Dermis microvascular lymphatic vessel endothelial cell (primary cell): ENCODE results near the gene DOCK8. TPM values are rescaled to one million over a fixed set of nuclear protein-coding genes. Genes with fewer than 3 reads are reported as not detected.
"Not testable (repeated sequence)": the region's sequence is repeated elsewhere in the genome, so short reads cannot be mapped to it uniquely, and the experiment has no call there.

Experiments used
- DNase-seq, 2 donors: peaks; one replicate each; pipeline versions ENCODE4 v3.0.0 to v3.0.0-alpha.2; 2010; ENCODE audit warnings: low read depth in 2 of 2
- total RNA-seq: library from RNA; depleted of rRNA; stranded (reverse); fragments of >200 nt; gene quantifications from 2 replicates; pipeline ENCODE4 v1.2.1, GENCODE V29; 2014

The DOCK8 gene
- total RNA-seq, 1 donor from 2014 or later: 4.4 TPM

DNA sequence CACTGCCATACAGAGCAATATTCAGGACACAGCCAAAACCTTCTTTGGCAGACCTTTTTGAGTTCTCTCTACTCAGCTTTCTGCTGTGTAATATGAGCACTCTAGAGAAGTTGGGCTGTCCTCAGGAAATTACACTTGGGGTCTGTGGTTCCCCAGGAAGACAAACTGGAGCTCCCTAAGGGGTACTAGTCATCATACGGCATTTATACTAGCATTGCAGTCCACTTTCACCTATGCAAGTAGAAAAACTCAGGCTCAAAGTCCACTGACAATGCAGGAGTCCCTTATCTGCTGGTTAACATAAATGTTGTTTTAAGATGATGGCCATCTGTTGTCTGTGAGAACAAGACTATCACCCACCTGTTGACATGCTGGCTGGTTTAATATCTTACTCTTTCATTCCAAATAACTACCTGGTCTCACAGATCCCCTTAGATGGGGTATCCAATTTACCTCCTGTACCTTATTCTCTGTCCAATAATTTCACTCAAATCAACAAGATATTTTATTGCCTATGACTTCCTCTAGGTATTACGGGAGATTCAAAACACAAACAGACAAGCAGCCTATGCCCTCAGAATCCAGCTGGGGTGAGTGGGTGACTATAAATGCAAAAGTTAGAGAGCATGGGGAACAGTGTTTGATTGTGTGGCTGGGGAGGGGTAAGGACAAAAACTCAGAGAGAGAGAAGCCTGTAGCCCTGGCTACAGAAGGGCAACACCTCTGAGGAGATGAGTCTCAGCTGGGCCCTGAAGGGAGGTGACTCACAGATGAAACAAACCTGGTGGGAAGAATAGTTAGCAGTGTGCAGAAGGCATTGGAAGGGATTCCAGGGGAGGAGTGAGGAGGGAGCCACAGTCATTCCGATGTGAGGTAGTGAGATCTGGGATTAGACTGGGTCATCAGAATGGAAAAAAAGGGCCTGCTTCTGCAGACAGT lies 10.2 kb downstream of the DOCK8 start:
- DNase-seq: no peak

DNA sequence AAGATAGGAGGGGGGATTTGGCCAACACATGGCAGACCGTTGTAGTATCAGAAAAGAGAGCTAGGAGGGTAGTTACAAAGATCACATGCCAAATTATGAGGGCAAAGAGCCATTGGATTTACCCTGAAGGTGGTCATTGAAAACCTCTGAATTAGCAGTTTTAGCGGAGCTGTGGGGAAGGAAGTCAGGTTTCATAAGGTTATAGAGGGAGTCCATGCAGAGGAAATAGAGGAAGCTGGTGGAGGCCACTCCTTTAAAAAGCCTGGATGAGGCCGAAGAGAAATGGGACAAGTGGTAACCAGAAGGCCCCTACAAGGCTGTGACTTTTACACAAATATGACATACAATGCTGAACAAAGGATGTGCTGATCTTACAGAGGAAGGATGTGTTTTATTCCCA lies 13.2 kb downstream of the DOCK8 start:
- no peak for DNase-seq

DNA sequence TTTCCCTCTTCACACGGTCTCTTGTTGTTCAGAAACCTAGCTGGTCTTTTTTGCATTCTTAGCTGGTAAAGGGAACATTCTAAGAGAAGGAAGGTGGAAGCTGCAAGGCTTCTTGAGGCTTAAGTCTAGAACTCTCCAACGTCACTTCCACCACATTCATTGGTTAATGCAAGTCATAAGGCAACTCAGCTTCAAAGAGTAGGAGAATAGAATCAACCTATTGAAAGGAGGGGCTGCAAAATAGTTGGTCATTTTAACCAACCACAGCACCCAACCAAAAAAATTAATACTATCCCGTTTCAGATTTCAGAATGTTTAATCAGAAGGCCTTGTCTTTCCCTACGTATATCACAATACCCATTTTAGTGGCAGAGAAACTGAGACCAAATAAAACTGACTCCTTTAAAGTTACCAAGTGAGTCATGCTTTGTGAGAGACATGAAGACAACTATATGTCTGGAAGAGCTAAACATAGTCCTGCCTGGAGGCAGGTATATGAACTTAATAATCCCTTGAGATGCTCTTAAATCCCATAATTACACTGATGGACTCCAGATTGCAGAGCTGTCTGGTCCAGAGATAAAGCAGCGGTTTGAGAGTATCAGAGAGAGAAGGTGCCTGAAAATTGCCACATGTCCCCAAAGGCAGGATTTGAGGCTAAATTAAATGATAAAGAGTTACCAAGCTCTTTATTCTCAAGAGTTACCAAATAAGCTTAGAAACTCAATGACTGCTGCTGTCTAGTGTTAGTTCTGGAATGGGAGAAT lies 14.4 kb downstream of the DOCK8 start:
- no peak for DNase-seq

DNA sequence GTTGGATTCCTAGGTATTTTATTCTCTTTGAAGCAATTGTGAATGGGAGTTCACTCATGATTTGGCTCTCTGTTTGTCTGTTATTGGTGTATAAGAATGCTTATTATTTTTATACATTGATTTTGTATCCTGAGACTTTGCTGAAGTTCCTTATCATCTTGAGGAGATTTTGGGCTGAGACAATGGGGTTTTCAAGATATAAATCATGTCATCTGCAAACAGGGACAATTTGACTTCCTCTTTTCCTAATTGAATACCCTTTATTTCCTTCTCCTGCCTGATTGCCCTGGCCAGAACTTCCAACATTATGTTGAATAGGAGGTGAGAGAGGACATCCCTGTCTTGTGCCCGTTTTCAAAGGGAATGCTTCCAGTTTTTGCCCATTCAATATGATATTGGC lies 17.0 kb downstream of the DOCK8 start:
- not testable (repeated sequence) for DNase-seq

DNA sequence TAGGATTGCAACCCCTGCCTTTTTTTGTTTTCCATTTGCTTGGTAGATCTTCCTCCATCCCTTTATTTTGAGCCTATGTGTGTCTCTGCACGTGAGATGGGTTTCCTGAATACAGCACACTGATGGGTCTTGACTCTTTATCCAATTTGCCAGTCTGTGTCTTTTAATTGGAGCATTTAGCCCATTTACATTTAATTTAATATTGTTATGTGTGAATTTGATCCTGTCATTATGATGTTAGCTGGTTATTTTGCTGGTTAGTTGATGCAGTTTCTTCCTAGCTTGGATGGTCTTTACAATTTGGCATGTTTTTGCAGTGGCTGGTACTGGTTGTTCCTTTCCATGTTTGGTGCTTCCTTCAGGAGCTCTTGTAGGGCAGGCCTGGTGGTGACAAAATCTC lies 19.0 kb downstream of the DOCK8 start:
- not testable (repeated sequence) for DNase-seq

DNA sequence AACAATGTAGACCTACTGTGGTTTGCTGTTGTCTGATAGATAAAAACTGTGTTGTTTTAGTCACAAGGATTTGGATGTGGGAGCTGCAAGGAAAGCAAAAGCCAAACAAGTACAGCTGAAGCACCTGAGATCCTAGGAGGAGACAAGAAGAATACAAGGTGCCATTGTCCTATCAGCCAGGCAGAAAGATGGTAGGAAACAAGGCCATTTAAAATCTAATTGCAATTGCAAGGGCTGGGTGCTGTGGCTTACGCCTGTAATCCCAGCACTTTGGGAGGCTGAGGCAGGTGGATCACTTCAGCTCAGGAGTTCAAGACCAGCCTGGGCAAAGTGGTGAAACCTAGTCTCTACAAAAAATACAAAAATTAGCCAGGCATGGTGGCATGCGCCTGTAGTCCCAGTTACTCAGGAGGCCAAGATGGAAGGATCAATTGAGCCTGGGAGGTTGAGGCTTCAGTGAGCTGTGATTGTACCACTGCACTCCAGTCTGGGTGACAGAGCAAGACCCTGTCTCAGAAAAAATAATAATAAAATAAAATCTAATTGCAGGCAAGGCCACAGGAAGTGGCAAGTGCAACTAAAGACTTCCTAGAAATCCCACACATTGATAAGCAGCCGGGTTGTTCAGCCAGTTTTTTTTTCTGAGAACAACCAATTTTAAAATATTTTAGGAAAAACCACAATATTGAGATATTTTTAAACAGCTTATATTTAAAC lies 22.6 kb downstream of the DOCK8 start:
- DNase-seq: no peak

DNA sequence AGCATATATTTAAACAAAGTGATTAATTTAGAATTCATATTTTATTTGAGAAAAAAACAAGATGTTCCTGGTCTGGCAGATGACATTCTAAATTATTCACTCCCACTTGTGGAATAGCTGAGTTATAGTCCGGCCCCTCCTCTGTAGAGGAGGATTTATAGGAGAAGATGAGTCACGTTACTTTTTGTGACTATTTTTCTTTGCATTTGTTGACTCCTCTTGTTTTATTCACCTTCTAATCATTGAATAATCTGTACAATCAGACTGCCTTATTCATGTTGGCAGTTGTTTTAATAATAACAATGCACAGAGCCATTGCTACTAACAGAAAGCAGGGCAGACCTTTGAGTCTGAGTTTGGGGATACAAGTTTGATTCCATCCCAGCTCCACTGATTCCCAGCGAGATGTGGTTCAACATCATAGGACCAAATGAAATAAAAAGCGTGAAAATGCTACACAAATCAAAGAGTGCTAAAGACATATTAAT lies 23.2 kb downstream of the DOCK8 start:
- no peak for DNase-seq

DNA sequence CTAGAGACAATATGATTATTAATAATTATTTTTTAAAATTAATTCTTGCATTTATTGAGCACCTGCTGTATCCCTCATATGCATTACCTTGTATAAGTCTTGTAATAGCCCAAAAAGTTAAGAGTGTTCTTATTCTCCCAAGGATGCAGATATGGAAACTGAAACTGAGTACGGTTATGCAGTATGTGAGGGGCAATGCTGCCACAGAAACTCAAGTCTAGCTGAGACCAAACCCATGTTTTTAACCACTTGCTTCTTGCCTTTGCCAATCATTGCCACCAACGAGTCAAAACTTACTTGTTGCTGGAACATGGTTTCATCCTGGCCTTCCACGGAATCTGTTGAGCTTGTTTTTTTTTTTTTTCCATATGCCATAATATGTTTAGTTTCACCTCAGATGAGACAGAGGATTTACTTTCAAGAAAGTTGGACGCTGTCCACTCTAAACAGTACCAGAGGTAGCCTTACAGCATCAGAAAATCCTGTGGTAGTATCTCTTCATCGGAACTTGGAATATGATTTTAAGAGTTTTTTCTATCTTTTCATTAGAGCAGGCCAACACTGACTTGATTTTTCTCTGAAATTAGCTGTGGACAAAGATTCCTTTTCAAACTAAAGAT lies 27.9 kb downstream of the DOCK8 start:
- no peak for DNase-seq

DNA sequence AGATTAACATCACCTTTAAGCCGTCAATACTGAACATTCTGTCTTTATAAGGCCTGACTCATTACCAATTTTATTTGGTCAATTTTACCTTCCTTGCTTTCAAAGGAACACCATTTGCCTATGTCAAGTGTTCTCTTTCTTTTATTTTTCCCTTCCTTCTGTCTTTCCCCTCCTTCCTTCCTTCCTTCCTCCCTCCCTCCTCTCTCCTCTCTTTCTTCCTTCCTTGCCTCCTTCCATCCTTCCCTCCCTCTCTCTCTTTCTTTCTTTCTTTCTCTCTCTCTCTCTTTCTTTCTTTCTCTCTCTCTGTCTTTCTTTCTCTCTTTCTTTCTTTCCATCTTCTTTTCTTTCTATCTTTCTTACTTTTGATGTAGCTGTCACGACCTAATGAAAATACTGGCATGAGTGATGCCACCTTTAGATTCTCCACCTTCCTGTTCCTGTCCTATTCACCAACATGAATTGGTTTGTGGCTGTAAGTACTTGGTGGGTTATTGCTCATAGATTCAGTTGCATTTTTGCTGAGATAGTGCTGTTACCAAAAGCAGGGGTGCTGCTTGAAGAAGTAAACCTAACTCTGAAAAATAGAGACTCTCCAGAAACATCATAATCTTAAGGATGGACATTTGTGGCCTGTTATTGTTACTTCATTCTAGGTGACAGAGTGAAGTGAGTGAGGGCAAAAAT lies 33.8 kb downstream of the DOCK8 start:
- DNase-seq: no peak

DNA sequence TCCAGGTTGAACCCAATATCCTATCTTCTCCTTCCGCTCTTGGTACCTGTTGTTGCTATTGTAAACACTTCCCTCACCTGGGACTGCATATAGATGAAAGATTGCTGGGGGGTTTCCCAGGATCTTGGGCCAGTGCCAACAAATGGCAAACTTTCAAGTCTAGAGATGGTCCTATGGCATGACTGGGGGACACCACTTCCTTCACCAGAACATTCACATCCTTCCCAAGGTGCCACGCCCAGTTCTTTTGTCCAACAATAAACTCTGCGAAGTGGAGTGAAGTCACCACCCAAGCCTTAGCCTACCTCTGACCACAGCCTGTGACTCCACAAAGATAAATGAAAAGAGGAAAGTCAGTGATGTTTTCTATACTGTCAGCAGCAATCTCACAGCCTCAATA lies 34.4 kb downstream of the DOCK8 start:
- DNase-seq: no peak

DNA sequence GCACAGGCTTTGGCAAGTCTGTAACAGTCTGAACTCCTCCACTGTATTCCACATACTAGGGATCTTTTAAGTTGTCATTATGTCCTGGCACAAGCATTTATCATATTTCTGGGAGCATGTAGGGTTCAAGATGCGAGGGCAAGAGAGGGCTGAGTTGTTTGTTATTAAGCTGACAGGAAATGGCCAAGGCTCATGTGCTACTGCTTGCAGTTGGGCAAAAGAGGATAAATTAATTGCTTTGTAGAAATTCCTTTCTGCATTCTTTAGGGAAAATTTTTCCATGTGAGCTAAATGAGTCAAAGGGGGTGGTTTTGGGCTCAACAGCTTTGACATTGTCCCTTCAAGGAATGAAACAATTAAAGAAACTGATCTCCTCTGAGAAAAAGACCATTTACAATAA lies 35.4 kb downstream of the DOCK8 start:
- DNase-seq: no peak

DNA sequence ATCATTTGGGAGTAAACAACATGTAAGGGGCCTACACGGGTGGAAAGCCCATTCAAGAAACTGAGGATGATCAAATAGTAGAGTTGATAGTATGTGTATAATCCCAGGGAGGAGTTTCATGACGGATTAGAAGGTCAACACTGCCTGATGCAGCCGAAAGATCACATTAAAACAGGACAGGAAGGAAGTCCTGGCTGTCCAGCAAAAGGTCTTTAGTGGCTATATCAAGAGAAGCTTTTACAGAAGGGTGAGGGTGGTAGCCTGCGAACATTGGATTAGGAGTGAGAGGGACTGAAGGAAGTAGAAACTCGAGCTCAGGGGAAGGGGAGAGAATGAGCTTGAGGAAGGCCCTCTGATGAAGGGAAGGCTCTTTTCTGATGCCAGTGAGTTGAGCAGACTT lies 36.0 kb downstream of the DOCK8 start:
- no peak for DNase-seq

DNA sequence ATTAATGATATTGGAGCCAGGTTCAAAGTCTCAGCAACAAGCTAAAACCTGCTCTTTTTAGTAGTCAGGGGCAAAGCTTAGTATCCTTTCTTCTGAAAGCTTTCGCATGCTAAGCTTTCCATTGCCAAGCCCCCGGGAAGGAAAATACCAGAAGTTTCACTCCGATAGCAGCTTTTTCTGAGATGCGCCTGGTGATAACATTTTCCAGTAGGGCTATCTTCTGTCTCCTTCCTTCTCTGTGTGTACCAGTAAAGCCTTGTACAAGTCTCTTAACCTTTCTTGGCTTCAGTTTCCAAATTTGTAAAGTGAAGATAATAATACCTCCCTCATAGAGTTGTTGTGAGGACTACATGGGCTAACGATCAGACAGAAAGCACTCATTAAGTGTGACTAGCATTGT lies 36.7 kb downstream of the DOCK8 start:
- no peak for DNase-seq

DNA sequence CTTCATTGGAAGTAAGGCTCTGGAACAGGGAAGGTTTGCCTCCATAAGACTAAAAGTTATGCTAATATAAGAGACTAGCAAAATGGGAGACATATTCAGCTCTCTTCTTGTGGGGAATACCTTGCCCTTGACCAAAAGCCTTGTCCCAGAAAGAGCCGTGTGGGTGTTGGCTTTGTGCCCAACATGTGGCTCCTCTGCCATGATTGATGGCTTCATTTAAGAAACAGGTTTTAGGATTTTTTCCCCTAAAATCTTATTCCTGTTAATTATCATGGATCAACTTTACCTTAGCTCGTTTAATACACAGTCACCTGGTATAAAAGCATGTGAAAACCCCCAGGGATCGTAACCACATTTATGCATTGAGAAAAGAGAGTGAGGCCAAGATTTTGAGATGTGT lies 38.9 kb downstream of the DOCK8 start:
- DNase-seq: no peak

DNA sequence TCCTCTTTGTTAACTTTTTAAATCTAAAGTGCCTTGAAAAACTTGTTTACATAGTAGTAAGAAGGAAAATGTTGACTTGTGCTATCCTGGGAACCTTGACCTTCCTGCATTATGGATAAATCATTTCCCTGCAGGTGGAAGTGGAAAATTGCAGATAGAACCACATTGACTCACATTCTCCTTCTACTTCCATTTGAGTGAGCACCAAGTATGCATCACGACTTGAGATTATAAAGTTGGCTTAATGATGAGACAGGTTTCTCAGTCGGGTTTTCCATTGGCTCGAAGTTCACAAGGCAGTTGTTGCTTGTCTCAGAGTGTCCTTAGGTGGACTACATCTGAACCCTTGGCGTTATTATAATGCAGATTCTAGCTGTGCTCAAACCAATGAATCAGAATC lies 39.9 kb downstream of the DOCK8 start:
- DNase-seq: no peak

DNA sequence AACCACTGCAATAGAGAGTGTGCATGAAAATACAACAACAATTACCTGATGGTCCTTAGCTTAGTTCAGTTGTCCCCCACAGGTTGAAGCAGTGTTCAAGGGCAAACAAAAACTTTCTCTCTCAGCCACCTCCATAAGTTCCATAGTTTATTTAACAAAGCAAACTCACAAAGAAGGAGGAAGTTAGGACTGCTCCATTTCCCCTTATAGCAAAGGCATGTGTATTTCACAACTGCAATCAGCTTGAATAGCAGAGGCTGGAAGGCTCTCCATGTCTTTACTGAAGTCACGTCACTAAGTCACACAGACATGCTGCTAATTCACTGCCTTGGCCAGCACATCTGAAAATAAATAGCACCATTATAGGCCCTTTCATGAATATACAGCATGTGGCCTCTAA lies 43.3 kb downstream of the DOCK8 start:
- no peak for DNase-seq

DNA sequence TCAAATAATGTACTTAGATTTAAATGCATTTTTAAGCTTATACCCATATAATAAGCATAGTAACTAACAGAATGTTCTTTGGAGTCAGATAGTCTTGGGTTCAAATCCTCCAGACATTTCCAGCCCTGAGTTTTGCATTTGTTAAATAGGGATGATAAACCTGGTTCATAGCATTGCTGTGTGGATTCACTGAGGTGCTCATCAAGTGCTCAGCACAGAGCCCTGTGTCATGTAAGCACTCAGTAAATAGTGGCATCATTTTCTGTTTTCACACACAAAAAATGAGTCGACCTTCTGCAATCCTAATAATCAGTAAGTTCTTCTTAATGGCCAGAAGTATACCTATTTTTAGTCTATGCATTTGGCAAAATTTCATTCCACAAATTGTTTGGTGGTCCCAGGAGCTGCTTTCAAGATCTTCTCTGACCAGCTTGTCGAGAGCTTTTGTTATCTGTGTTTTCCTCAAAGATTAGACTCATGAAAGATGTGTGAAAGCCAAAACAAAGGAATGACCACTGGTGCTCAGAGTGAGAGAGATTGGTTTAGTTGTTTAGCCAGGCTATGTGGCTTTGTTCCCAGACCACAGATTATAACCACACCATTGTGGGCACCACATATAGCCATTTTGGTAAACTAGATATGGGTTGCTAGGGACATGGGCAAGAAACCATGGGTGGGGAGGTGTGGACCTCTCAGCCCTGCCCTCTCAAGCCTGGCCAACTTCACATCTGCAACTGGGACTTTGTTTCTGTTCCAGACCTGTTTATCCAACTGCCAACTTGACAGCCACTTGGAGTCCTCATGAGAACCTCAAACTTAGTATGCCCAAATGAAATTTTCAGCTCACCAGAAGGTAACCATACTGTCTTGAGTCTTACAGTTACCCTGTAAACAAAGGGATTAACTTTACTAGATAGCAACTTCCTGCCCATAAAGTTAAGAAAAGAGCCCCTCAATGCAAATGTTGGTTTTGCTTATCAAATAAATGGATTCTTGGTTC lies 45.0 kb downstream of the DOCK8 start:
- no peak for DNase-seq

DNA sequence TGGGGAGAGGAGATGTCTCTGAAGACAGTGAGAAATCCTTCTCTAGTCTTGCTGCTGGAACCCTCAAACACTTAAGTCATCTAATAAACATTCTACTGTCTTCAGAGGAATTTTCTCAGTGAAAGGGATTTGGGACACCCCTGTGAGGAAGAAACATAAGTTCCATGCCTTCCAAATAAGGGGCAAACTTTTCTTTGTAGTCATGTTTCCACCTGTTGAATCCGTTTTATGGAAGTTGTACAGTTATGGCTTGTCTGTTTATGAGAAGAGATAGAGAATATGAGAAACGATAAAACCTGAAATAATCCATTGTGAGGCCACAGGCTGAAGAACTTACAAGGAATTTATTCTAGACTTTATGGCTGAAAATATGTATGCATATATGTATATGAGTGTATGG lies 49.6 kb downstream of the DOCK8 start:
- no peak for DNase-seq

DNA sequence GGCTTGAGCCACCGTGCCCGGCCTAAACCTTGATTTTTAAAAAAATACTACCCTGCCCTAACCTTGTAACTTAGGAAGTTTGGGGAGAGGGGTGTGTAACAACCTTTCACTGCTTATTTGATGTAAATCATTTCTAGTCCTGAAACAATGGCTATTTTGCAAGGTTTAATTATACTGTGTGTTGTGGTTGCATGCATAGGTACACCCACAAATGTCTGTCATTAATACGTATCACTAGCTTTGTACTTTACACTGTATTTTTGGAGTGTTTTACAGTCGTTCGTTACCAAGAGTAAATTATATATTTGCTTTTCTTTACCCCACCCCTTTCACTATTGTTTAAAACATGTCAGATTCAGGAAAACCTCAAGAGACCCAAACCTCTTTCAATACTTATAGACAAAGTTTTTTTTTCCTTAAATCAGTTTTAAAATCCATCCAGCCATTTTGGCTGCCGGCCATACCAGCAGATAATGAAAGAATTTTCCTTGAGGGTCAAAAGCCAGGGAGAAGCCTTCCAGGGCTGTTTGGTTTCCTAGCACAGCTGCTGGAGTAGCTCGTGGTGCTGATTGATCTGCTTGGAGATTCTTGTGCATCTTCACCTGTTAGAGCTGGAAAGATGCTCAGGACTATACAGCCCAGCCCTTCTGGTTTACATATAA lies 50.7 kb downstream of the DOCK8 start:
- no peak for DNase-seq
